Activated gamma-delta T cell (primary cell): ENCODE results near the gene RGS19.

Experiments used
- DNase-seq: peaks from one replicate; lab custom pipeline; 2025; lab: John Stamatoyannopoulos, UW

The RGS19 gene

DNA sequence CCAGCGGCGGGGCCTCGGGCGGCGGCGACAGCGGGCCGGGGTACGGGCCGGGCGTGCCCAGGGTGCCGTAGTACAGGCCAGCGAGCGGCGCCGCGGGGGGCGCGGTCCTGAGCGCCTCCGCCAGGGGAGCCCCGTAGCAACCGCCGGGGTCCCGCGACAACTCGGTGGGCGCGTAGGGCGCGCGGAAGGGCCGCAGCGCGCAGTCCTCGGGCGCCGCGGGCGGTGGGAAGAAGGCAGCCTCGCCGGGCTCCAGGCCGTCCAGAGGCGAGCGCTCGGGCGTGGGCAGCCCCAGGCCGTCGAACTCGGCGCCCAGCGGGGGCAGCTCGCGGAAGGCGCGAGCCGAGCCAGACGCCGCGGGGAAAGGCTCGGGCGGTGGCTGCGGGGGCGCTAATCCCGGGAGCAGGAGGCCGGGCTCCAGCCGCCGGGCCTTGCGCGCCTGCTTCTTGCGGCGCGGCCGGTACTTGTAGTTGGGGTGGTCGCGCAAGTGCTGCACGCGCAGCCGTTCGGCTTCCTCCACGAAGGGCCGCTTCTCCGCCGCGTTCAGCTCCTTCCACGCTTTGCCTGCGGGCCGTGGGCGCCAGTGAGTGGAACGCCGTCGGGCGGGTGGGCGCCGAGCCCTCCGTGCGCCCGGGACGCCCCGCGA, 30.8 kb downstream of the RGS19 start:
- DNase-seq = no peak

DNA sequence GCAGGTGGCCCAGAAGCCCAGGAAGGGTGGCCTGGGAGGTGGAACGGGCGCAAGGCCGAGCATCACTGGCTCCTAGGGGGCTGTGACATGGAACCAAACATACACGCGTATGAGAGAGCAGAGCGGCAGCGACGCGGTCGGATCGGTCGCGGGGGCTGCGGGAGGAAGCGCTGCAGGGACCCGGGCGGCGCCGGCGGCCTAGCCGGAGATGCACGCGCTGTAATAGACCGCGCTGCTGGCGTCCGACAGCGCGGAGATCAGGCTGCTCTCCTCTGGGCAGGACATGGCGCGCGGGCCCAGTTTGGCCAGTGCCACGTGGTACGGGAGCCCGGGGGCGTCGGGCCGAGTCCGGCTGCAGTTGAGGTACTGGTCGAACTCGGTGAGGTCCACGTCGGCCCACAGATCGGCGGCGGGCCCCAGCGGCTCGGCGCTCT, 31.3 kb downstream of the RGS19 start:
- DNase-seq = no peak

DNA sequence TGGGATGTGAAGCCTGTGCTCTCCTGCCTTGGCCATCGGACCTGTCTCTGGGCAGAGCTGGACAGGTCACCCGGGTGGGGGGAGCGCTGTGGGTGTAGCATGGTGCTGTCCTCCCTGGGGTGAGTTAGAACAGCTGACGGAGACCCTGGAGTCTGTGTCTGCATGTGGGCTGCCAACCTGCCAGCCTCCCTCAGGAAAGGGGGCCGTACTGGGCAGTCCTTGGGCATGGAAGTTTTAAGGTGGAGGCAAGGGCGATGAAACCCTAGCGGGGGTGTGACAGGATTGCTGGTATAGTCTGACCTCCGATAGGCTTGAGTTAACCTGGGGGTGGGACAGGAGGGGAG, 32.3 kb downstream of the RGS19 start:
- DNase-seq = no peak

DNA sequence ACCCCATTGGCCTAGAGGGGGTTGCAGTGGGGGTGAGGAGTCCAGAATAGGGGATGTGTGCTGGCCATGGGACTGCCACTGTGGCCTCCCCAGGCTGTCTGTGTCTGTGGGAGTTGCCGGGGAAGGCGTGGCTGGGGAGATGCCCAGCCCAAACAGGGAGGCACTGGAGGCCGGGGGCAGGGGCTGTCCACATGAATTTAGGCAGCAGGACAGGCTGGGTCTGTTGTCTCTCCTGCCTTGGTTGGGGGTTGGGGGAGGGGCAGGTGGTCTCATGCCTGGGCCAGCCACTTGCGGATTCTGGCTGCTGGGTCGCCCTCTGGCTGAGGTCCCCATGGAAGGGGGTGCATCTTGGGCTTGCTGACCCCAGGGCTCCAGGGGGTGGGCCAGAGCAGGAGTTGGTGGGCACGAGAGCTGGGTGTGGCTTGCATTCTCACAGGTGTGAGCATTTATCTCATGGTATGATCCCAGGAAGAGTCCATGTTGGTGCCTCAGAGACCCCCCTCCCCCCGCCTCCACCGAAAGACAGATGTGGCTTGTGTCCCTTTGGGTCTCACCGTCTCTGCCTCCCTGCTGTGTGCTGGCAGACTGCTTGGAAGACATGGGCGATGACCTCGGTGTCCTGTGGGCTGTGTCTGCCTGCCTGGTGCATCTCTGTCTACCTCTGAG, 33.8 kb downstream of the RGS19 start:
- no peak for DNase-seq

DNA sequence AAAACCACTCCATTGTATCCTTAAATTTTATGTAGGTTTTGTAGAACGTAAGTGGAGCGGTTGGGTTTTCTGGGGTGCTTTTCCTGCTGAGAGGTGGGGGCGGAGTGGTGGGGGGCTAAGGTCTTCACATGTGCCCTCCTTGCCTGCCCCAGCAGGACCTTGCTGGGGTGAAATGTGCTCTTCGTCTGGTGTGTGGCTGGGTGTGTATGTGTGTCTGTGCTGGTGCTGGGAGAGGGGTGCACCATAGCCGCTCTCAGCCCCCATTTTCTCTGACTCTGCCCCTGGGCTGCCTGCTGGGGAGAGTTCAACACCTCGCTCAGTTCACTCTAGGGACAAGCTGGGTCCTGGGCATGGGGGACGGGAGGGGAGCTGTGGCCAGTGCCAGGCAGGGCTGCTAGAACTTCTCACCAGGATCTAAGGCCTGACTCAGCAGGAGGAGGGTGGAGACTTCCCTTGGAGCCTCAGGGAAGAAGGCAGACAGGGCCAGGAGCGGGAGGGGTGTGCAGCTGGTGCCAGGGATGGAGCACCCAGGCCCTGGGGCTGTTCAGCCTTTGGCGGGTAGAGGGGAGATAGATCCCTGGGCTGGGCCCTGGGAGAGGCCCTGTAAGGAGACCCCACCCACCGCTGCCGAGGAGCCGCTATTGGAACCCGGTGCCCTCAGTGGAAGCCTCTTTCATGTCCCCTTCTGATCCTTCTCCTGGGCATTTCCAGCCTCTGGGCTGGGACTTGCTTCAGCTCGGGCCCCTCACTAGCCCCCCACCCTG, 34.7 kb downstream of the RGS19 start:
- no peak for DNase-seq

DNA sequence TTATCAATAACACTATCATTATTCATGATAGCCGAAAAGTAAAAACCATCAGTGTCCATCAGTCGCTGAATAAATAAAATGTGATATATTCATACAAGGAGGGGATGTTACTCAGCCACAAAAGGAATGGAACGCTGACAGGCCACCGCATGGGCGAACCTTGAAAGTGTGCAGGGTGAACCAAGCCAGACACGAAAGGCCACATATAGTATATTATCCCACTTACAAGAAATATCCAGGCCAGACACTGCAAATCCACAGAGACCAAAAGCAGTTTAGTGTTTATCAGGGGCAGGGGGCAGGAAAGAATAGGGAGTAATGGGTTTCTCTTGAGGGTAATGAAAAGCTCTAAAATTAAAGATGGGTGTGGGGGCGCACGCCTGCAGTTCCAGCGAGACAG, 35.5 kb downstream of the RGS19 start:
- DNase-seq = no peak

DNA sequence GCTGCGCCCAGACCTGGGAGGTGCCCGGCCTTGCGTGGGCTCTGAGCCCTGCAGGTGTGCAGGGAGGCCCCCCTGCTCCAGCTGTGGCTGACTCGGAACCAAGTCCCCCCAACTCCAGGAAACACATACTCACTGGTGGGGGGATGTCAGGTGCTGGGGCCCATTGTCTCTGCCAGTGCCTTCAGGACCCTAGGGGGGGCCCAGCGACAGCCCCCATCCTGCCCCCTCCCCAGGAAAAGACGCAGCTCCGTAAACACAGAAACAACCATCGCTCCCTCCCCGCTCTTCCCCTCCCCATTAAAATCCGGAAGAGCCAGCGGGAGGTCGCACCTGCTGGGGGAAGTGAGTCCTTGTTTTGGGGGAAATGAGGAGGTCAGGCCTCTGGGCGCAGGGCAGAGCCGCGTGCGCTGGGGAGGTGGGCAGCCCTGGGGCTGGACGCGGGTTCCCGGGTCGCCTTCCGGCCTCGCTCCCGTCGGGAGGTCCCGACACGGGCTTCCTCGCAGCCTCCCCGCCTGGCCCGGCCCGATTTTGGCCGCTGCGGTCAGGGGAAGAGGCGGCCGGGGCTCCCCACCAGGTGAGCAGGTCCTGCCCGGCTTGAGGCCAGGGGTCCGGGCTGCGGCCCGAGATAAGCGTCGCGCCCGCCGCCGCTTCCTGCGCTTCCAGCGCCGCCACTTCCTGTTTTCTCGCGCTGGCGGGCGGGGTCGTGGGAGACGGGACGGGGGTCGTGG, 37.1 kb downstream of the RGS19 start:
- DNase-seq = no peak

DNA sequence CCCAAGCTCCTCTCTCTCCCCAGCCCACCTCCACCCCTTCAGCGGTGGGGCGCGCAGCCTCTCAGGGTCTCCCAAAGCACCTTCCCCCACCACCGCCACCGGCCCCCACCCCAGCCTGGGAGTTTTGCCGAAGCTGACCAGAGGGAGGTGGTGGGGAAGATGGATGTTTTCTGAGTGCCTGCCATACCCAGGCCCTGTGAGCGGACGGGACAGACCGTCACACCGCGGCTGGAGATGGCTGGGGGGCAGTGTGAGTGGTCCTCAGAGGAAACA, 37.6 kb downstream of the RGS19 start:
- DNase-seq = no peak

DNA sequence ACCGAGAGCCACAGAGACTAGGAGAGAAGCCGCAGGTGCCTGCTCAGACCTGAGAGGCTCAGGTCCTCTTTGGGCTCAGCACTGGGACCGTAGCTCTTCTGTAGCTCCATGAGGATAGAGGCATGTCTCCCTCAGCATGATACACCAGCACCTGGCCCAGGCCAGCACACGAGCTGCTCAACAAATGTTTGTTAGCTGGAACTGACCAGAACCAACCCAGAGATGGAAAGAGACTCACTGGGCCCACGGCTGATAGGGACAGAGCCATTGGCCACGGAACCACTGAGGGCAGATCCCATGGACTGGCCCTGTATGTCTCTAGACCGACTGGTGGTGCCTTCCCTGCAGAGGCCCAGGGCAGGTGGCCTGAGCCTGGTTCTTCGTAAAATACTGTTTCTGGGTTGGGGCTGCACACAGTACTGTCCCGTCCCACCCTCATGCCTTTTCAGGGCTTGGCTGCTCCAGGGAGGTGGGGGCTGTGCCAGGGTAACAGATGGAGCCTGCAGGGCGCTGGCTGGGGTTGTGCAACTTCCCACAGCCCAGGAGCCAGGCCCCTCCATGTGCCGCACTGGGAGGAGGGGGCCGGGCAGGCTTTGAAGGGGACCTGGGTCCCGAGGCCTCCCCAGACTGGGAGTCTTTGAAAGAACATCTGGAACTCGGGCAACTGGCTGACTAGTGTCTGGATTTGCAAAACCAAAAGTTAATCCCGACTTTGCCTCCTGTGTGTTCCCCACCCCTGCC, 38.1 kb downstream of the RGS19 start:
- no peak for DNase-seq

DNA sequence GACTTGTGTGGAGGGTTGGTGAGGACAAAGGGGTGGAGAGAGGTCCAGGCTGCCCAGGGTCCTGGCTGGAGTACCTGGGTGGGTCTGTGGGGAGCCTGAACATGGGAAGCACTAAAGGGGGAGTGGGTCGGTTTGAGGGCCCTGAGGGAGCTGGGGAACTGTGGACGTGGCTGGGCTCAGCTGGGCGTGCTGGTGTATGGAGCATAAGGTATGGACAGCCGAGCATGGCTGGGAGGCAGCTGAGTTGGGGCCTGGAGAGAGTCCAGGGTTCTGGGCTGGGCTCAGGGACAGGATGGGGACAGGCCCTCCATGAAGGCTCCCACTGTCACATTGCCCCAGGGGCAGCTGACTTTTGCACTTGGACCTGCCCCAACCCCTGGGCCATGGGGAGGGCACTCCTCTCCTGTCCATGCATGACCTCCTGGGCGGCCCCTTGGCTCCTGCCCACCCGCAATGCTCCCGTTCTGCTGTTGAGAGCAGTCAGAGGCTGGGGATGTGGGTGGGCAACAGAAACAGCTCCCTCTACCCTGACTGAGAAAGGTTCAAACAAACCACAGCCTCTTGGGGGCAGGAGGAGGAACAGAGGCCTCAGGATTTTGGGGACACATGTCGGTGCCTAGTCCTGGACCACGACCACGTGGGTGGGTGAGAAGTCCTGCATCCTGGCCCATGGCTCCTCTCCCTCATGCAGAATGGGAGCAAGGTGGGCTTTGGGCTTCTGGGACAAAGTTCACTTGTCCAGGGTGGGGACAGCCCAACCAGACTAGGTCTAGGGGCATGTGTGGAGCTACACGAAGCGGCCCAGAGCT, 38.9 kb downstream of the RGS19 start:
- DNase-seq = no peak

DNA sequence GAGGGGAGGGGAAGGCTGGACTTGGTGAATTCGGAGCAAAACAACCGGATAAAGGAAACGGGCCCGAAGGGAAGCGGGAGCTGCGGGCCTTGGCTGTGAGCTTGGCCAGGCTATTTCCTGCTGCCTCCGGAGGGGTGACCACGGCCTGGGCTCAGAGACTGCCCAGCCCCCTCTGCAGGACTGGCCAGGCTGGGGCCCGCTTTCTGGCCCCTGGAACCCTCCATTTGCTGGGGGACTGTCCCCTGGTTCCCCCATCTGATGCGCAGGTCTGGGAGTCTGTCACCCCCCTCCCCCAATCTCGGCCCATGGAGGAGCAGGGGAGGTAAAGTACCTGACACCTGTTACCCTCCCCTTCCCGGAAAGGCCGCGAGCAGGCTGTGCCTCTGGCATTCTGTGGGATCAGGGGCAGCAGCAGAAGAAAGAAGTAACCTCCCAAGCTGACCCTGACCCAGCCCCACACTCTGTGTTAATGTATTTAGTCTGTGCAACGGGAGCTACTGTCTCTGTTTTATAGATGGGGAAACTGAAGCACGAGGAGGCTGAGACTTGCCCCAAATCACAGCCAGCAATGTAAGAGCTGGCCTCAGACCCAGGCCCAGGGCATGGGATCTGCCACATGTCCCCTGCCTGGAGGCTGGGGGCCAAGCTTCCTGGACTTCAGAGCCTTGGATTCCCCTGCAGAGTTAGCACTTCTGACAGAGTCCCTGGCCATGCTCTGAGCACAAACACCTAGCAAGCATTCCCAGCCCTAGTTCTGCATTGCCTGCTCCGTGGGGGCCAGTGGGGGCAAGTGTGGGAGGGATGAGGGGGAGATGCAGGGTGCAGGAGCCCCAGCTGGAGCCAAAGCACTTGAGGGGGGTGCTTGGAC, 39.8 kb downstream of the RGS19 start:
- DNase-seq = no peak

DNA sequence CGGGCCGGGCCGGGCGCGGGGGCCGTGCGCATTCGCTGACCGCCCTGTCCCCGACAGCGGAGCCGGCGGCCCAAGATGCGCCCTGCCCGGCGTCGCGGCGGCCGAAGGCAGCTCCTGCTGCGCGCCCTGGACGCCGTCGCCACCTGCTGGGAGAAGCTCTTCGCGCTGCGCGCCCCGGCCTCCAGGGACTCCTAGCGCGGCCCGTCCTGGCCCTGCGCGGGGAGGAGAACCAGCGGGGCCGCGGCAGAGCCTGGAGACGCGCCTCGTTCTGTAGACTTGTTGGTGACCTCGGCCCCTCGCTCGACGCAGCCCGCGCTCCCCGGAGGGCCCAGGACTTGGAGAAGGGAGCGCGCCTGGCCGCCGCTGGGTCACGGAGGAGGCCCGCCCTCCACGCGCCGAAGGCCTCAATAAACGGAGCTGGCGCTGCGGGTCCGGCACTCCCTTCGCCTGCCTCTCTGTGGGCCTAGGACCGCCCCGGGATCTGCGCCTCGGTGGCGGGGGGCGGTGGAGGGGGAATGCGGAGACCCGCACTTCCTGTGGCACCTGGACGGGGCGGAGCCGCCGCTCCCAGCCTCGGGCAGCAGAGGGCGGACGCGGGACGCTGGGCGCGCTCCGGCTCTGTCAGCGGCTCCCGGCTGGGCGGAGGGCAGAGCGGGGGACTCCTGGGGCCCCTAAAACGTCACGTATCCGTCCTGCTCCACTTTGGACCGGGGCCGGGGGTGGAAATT, 40.6 kb downstream of the RGS19 start:
- DNase-seq = peak; percentile 49

DNA sequence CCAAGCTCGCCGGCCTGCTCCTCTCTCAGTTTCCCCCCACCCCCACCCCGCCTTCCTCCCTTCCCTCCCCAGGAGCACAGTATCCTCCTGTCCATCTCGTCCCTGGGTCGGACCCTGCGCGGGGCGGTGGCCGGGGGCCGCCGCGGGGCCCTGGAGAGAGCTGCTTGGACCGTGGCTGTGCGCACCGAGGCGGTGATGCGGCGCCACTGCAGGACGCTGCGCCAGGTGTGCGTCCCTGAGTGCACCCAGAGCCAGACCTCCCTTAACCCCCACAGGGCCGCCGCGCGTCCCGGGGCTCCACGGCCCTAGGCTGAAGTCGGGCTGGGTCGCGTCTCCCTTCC, 41.1 kb downstream of the RGS19 start:
- DNase-seq = no peak

DNA sequence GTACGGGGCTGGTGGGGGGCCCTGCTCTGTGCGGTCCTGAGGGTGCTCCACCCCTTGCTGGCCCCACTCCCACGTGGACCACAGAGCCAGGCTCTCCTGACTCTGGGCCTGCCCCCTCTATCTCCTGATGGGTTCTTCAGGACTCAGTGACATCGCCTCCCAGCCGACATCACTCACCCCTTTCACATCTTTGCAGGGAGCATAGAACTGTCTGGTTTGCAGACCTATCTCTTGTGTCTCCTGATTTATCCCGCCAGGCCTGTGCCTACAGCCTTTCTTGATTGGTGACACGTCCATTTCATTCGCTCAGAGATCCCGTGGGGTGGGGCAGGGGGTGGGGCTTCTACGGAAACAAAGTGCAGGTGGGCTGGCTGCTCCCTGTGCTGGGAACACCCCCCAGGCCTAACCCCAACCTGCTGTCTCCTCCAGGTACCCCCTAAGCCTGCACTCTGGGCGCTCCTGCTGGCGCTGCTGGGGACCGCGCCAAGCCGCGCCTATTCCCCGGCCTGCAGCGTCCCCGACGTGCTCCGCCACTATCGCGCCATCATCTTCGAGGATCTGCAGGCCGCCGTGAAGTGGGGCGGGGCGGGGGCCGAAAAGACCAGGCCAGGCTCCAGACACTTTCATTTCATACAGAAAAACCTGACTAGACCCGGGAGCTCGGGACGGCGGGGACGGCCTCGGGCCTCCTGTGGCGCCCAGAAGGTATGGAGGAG, 41.7 kb downstream of the RGS19 start:
- no peak for DNase-seq

DNA sequence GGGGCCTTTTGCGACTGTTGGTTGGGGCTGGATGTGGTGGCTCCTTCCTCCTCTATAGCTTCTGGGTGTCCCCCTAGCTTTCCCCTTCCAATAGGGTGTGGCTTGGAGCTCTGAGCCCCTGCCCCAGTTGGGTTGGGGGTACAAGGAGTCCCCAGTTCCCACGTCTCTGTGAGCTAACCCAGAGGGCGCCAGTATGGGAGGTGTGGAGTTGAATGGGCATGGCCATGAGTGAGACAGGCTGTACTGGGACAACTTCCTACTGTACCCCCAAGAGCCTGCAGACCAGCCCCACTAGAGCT, 42.2 kb downstream of the RGS19 start:
- no peak for DNase-seq

DNA sequence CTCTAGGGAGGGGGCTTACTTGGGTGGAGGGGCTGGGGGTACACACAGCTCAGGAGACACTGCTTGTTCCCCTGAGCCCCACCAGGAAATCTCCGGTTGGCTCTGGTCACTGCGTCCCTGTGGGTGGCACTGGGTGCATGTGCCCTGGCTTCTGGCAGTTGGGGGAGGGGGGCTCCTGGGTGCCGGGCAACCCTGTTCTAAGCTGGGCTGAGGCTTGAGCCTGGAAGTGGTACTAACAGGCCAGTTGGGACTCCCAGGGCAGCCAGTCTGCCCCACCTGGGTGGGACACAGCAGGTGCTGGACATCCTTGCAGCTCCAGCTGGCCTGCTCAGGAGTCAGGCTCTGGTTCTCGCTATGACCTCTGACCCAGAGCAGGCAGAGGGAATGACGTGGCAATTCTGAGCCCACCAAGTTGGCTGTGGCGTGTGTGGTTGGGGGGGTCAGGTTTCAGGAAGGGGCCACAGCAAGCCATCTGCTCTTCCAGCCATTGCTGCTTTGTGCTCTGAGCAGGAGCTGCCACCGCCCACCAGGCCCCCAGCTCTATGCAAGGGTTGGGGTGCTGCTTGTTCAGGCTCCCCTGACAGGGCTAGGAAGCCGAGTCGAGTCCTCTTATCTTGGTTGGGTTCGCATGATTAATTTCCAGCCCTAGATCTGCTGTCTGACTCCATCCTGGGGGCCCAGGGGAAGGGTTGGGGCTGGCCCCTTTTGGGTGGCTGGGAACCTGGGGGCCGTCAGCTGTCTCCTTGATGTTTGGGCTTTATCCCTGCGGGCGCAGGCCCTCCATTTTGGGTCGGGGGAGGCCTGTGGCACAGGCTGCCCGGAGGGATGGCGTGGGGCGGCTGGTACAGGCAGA, 42.7 kb downstream of the RGS19 start:
- DNase-seq = no peak

DNA sequence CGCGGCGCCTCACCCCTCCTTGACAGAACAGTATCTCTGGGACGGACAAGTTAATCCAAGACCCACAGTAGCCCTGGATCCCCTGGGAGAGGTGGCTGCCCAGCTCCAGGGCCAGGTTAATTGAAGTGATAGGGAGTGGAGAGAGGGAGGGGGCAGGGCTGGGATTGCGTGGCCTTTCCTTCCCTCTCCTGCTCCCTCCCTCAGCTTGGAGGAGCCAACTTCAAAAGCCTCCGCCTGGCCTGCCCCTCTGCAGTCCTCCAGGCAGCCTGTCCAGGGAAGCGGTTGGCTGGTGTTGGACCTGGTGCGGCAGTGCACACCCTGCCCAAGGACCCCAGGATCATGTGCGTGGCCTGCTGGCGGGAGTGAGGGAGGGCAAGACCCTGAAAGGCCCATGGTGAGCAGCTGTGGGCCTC, 43.4 kb downstream of the RGS19 start, which contains the start of gene C20orf204:
Gene C20orf204, plus strand, starts transcription at position 250 of the 413 bp plus-strand sequence. Its CDS starts 142 bp downstream, at position 392.
- DNase-seq = no peak
